ENCODE measurements around the gene MMP12.

The MMP12 gene

GRCh38 chr11:102849311-102849710, 25.5 kb downstream of the MMP12 start:
- no peak for DNase-seq

DNA sequence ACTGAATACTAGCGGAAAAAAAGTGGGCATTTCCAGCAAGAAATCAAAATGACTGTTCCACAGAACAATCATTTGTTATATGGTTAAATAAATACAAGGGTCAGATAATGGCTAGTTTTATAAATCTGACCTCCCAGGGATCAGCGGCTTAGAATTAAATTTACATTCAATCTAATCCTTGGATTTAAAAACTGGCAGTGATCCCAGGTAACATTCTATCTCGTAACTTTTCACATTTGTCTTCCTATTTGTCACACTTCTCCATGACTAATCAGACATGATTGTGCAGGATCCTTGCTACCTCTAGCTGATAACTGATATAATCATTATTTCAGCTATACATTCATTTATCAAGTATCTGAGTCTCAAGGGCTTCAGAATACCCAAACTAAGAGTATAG, 28.5 kb downstream of the MMP12 start:
- DNase-seq = no peak

DNA sequence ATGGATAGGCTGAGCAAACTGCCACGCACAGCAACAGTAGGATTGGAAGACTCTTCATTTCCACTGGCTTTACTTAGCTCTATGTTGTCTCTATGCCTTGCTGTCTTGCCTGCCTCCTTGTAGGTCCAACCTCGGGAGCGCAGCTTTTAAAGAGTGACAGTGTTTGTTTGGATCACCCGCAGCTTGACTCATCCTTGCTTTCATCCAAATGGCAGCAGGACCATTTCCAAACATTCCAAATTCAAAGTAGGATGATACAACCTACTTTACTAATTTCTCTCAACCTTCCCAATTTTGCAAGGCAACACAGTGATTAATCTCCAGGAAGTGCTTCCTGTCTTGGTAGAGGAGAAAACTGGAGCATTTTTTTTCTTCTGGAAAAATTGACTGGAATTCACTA, 31.3 kb downstream of the MMP12 start, which contains the start of gene MMP3:
Gene MMP3 (minus strand): TSS at position 121 of the 400 bp plus-strand sequence. CDS start 63 bp downstream, at position 58.
- DNase-seq = no peak

- no peak for DNase-seq
Measured at GRCh38 chr11:102842930-102843329, 31.9 kb downstream of the MMP12 start.

DNA sequence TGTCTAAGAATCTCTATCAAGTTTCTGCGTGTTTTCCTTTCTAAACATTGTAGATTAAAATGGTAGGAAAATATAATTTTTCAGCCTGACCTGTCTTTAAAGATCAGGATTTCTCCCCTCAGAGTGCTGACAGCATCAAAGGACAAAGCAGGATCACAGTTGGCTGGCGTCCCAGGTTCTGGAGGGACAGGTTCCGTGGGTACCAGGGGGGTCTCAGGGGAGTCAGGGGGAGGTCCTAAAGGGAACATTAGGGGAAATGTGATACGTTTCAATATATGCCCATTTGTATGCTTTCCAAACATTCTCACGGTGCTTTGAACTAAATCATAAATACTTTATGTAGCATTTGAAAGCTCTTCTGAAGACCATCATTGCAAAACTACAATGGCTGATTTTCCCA, 34.8 kb downstream of the MMP12 start:
- DNase-seq = no peak

- no peak for DNase-seq
Measured at GRCh38 chr11:102837646-102838045, 37.1 kb downstream of the MMP12 start.

DNA sequence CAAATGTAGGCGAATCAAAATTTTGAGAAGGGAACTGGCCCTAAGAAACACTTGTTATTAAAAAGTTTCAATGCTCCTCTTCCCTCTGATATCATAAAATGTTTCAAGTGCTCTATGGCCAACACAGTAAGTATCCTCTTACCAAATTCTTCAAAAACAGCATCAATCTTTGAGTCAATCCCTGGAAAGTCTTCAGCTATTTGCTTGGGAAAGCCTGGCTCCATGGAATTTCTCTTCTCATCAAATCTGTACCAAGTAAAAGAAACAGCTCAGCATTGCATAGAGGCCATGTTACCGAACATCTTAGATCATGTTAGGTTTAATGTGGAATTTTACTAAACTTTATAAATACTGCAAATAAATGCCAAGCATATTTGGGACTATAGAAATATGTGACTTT, 37.6 kb downstream of the MMP12 start:
- no peak for DNase-seq

GRCh38 chr11:102836290-102836875, 38.4 kb downstream of the MMP12 start:
- no peak for DNase-seq

- no peak for DNase-seq
Measured at GRCh38 chr11:102833731-102834130, 41.1 kb downstream of the MMP12 start.

- DNase-seq = no peak
Measured at GRCh38 chr11:102832612-102833011, 42.2 kb downstream of the MMP12 start.

DNA sequence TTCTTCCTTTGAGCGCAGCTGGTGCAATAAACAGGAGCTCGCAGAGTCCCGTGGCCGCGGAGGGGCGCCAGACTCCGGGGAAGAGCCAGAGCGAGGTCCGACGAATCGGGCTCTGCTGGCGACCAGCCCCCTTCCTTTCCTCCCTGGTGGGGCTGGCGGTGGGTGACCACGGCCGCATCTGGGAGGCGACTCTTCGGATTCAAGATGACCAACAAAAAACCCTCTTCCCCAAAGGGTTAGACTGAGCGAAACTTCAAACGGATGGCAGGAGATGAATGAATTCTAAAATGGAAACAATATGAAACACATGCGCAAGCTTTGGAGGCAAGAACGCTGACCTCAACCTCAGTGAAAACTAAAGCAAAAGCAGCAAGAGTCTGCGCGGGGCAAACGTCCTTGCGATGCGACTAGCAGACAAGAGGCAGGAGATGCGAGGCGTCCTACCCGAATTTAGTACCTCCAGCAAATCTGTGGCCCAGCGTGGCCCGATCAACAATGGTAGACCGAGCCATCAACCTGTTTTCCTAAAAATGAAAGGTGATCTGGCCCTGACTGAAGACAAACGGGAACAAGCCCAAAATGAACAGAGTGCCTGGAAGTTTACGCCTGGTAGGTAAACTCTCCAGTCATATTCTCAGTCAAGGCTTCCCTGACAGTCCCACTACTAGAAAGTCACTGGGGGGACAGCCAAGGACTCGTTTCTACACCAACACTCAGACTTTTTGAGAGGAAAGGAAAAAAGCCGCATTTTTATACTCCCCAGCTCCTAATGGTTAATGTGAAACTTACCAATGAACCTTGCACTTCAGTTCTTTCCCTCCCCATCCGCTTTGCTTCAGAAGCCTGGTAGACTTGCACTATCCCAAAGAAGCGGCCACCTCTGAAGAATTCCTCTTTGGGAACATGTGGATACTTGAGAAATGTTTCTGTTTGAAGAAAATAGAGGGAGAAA, 43.0 kb downstream of the MMP12 start:
- DNase-seq = no peak

DNA sequence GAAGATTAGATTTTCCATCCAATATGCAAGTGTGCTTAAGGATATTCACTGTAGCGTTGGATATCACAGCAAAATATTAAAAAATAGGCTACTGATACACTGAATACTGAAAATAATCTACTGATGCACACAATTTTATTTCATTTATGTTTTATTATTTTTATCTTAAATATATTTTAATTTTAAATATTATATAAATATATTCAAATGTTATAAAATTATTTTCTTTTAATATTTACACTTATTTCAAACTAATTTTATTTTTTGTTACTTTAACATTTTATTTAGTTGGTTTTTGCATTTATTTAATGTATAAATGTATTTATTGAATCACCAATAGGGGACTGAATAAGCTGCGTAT, 43.7 kb downstream of the MMP12 start:
- no peak for DNase-seq

- no peak for DNase-seq
Measured at GRCh38 chr11:102830001-102830727, 44.6 kb downstream of the MMP12 start.

DNA sequence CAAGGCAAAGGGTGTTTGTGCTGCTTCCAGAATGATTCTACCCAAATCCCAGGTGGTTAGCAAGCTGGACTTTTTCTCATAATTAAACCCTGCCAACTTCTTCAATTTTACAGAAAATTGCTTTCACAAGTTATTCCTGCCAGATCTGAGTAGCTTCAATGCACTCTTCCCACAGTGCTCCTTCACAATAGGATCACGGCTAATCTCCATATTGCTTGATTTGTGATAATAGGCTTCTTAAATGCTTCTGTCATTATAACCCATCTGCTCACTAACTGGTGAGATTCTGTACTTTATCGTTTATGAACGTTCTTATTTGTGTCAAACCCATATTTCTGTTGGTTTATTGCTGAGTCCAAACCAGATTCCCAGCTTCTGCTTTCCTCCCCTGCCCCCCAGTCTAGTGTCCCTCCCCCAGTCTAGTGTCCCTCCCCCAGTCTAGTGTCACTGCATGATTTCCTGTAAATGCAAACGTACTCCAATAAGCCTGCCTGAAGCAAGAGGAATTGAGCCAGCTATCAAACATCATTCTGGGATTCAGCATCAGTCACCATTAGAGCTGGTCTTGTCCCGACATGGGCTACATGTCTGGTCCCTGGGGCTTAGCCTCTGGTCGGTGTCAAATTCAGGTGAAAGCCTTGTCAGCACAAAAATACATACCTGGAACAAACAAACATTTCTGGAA, 45.3 kb downstream of the MMP12 start:
- no peak for DNase-seq

DNA sequence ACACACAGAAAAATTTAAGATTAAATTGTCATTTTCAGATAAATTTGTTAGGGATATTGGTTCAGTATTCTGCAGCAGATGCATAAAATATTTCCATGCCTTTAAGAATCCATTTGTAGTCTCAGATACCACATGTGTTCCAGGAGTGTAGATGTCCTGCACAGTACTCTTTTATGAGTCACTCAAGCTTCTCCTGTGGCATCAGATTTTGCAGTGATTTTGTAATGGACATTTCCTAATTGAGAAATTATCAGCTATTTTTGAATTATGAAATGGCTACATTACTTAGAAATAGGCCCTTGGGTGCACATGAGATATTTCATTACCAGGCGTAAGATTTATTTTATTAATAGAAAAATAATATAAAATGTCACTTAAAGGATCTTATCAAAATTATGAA, 50.2 kb downstream of the MMP12 start:
- no peak for DNase-seq

DNA sequence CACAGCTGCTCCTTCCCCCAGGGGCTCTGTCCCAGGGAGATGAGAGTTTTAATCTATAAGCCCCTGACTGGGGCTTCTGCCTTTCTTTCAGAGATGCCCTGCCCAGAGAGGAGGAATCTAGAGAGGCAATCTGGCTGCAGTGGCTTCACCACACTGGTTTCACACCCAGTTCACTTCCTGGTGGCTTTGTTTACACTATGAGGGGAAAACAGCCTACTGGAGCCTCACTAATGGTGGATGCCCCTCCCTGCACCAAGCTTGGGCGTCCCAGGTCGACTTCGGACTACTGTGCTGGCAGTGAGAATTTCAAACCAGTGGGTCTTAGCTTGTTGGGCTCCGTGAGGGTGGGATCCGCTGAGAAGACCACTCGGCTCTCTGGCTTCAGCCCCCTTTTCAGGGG, 55.3 kb downstream of the MMP12 start:
- no peak for DNase-seq

GRCh38 chr11:102813484-102813883, 61.3 kb downstream of the MMP12 start:
- no peak for DNase-seq

All from activated naive CD4-positive, alpha-beta T cell treated with Interleukin-2 at 50 U/mL for 16 hours (primary cell).